A549 (cell line): ENCODE data around the gene VAV3. TPM values are rescaled to one million over a fixed set of nuclear protein-coding genes. Genes with fewer than 3 reads are reported as not detected.

Source experiments
- ATAC-seq, 2 experiments: fragments of 200-7000 bp in 1 of 2; fragments of >200 bp in 1 of 2; cut with Nextera tagmentation in 1 of 2; cut with Tn5 transposase in 1 of 2; 3 replicates each; pipeline versions ENCODE4 v1.8.0 to v1.9.1; 2018 to 2020; ENCODE audit warnings: mild to moderate bottlenecking in 1 of 2, moderate library complexity in 1 of 2
- CTCF ChIA-PET: fragments of 300-600 bp; sonication (Branson Sonifier 250); formaldehyde crosslinking; extraction: SDS; loops from one replicate; lab custom pipeline; 2021; ENCODE audit warnings: antibody characterized with exemption, inconsistent platforms; lab: Yijun Ruan, JAX
- POLR2A ChIA-PET: fragments of 350-600 bp; formaldehyde crosslinking; extraction: SDS; loops from one replicate; lab custom pipeline; 2021; ENCODE audit warnings: antibody characterized with exemption, inconsistent platforms; lab: Yijun Ruan, JAX
- DNase-seq, 2 experiments: peaks; one replicate each; pipeline versions ENCODE4 v3.0.0 to v3.0.0-alpha.2; 2011 to 2016; ENCODE audit warnings: low read depth in 1 of 2, low spot score in 1 of 2
- FAIRE-seq: peaks from 2 replicates; lab custom pipeline; 2011; peaks lifted over from hg19 to GRCh38; lab: Jason Lieb, UNC
- H3K27ac ChIP-seq, 2 experiments: fragments of >200 bp; sonication (Bioruptor Twin); formaldehyde crosslinking; 3 replicates each; pipeline ENCODE4 v1.5.1; 2016 to 2017
- H3K4me1 ChIP-seq: fragments of >200 bp; sonication (Bioruptor Twin); formaldehyde crosslinking; 3 replicates; pipeline ENCODE4 v1.6.1; 2016
- H3K4me2 ChIP-seq: fragments of >200 bp; sonication (Bioruptor Twin); formaldehyde crosslinking; 3 replicates; pipeline ENCODE4 v1.6.1; 2016
- H3K4me3 ChIP-seq: fragments of >200 bp; sonication (Bioruptor Twin); formaldehyde crosslinking; 3 replicates; pipeline ENCODE4 v1.5.1; 2016
- H3K9me3 ChIP-seq: fragments of >200 bp; sonication (Bioruptor Twin); formaldehyde crosslinking; 3 replicates; pipeline ENCODE4 v1.6.1; 2016
- ATOH8 ChIP-seq: fragments of 250-450 bp; sonication (Bioruptor Pico); IDR thresholded peaks from 2 replicates; pipeline ENCODE4 v1.5.0; 2020; ENCODE audit warnings: low read depth, mild to moderate bottlenecking, moderate library complexity
- BHLHE40 ChIP-seq: IDR thresholded peaks from 2 replicates; pipeline ENCODE4 v1.6.1; 2012; ENCODE audit warnings: low read depth, low read length, inconsistent platforms
- FOXS1 ChIP-seq: fragments of 250-450 bp; sonication (Bioruptor Pico); IDR thresholded peaks from 2 replicates; pipeline ENCODE4 v1.5.0; 2020; ENCODE audit warnings: mild to moderate bottlenecking, moderate library complexity
- GATA3 ChIP-seq: IDR thresholded peaks from 2 replicates; pipeline ENCODE4 v1.6.1; 2012; ENCODE audit warnings: borderline replicate concordance
- HOXA7 ChIP-seq: fragments of 250-450 bp; sonication (Bioruptor Pico); IDR thresholded peaks from 2 replicates; pipeline ENCODE4 v1.5.0; 2020; ENCODE audit warnings: mild to moderate bottlenecking, moderate library complexity
- JUN ChIP-seq, 2 experiments: fragments of >200 bp; sonication (Bioruptor Twin); formaldehyde crosslinking; IDR thresholded peaks; 2 replicates in 1 of 2; 3 replicates in 1 of 2; pipeline ENCODE4 v1.6.1; 2016 to 2017
- JUNB ChIP-seq: fragments of >200 bp; sonication (Bioruptor Twin); formaldehyde crosslinking; IDR thresholded peaks from 2 replicates; pipeline ENCODE4 v1.6.1; 2016
- KDM1A ChIP-seq: fragments of 200-600 bp; sonication (generic); IDR thresholded peaks from 2 replicates; pipeline ENCODE4 v1.6.1; 2016; ENCODE audit warnings: low read depth, mild to moderate bottlenecking
- KDM5A ChIP-seq: fragments of 200-600 bp; sonication (generic); IDR thresholded peaks from 2 replicates; pipeline ENCODE4 v1.6.1; 2016; ENCODE audit warnings: antibody characterized with exemption, mild to moderate bottlenecking
- MAFK ChIP-seq: fragments of 450-650 bp; IDR thresholded peaks from 2 replicates; pipeline ENCODE4 v1.6.1; 2014; ENCODE audit not compliant: partially characterized antibody
- MAZ ChIP-seq: fragments of 150-350 bp; IDR thresholded peaks from 2 replicates; pipeline ENCODE4 v1.6.1; 2014; ENCODE audit warnings: antibody characterized with exemption, low read depth, low read length, borderline replicate concordance
- NFE2L2 ChIP-seq: fragments of 150-350 bp; conservative IDR thresholded peaks from 2 replicates; pipeline ENCODE4 v1.6.1; 2014; ENCODE audit warnings: low read length
- NPAS2 ChIP-seq: fragments of 250-450 bp; sonication (Bioruptor Pico); IDR thresholded peaks from 2 replicates; pipeline ENCODE4 v1.8.0; 2022; ENCODE audit warnings: mild to moderate bottlenecking, moderate library complexity, borderline replicate concordance
- POLR2A ChIP-seq: IDR thresholded peaks from 2 replicates; pipeline ENCODE4 v1.6.1; 2012; ENCODE audit warnings: mild to moderate bottlenecking, low read length
- RNF2 ChIP-seq: fragments of 200-600 bp; sonication (generic); IDR thresholded peaks from 2 replicates; pipeline ENCODE4 v1.6.1; 2016; ENCODE audit warnings: low read depth, mild to moderate bottlenecking, antibody characterized with exemption, moderate library complexity, borderline replicate concordance
- TP53 ChIP-seq: fragments of 250-450 bp; sonication (Bioruptor Pico); IDR thresholded peaks from 2 replicates; pipeline ENCODE4 v1.5.0; 2021; ENCODE audit warnings: mild to moderate bottlenecking, moderate library complexity
- USF2 ChIP-seq: fragments of 450-650 bp; IDR thresholded peaks from 2 replicates; pipeline ENCODE4 v1.6.1; 2014; ENCODE audit warnings: antibody characterized with exemption
- ZC3H11A ChIP-seq: fragments of 450-650 bp; IDR thresholded peaks from 2 replicates; pipeline ENCODE4 v1.6.1; 2014; ENCODE audit warnings: antibody characterized with exemption, mild to moderate bottlenecking
- ZFP36 ChIP-seq: fragments of 450-650 bp; IDR thresholded peaks from 2 replicates; pipeline ENCODE4 v1.6.1; 2014; ENCODE audit warnings: borderline replicate concordance; ENCODE audit not compliant: partially characterized antibody
- ZSCAN20 ChIP-seq: fragments of 250-450 bp; sonication (Bioruptor Pico); IDR thresholded peaks from 2 replicates; pipeline ENCODE4 v1.8.0; 2022; ENCODE audit warnings: mild to moderate bottlenecking, moderate library complexity
- WGBS: methylation state at CpG from one replicate; pipeline ENCODE4 v1.1.6; 2017; ENCODE audit errors: missing lambda C conversion rate; 5-methylcytosine and 5-hydroxymethylcytosine counted together
- polyA plus RNA-seq, 4 experiments: library from polyadenylated mRNA; depleted of rRNA in 3 of 4; stranded (reverse); fragments of >200 nt; fragmentation: RNase III in 1 of 4; extraction: RNeasy Plus Mini Kit Qiagen cat#74134 plus additional on column Dnase treatment in 1 of 4; gene quantifications; 2 replicates in 3 of 4; 3 replicates in 1 of 4; pipeline ENCODE4 v1.2.3, GENCODE V29; 2011 to 2017
- TF ChIP-seq, protein P1 (sequence below): fragments of 150-350 bp; IDR thresholded peaks from 2 replicates; pipeline ENCODE4 v1.6.1; 2014; ENCODE audit warnings: low read depth, mild to moderate bottlenecking, low read length

VAV3 gene
- polyA plus RNA-seq, 2 of the 4 experiments (the other 2 are of a cell fraction), result 12.8 to 22.7 TPM

GRCh38 chr1:107681001-107681479 is 283.9 kb downstream of the VAV3 start:
- POLR2A ChIA-PET, result no interaction called here
- Histone ChIP-seq H3K4me2 (peak overlapping the region; percentile 51), H3K9me3 (no peaks in the 10 kb centered on the region), H3K27ac (peak overlapping the region; percentile 68 to 87), H3K4me3 (no peak overlapping the region), H3K4me1 (peaks cover 82% of the 10 kb centered on the region)
- DNase-seq (no peak), ATAC-seq (no peak), FAIRE-seq (no peak)
- no peak for TF ChIP-seq RNF2
- TF ChIP-seq ZC3H11A, result no peak
- no peak for TF ChIP-seq POLR2A
- CTCF ChIA-PET, result no interaction called here
- 30% methylated on average over 3 of the region's 3 CpGs for WGBS

DNA sequence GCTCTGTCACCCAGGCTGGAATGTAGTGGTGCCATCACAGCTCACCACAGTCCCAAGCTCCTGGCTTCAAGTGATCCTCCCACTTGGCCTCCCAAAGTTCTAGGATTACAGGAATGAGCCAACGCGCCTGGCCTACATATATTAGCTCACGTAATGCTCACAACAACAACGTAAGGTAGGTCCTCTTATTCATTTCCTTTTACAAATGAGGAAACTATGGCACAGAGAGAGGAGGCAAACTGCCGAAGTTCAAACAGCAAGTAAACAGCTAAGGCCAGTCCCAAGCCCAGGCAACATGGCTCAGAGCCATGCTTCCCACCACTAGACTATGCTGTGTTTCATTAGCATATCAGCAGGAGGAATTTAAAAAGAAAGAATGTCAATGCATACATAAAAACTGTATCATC is 284.4 kb downstream of the VAV3 start:
- ATAC-seq, result no peak; a peak in 1 of 6 replicates
- CTCF ChIA-PET, result no interaction called here
- WGBS, result 37% methylated on average over 5 of the region's 5 CpGs
- Histone ChIP-seq H3K9me3 (no peaks in the 10 kb centered on the region), H3K4me1 (peaks cover 80% of the 10 kb centered on the region), H3K4me3 (no peak overlapping the region), H3K27ac (peak overlapping the region; percentile 68 to 87), H3K4me2 (peak overlapping the region; percentile 51)
- FAIRE-seq, result no peak
- peak in 1 of 2 experiments; percentile 35 for DNase-seq
- POLR2A ChIA-PET, result no interaction called here
- no peak for TF ChIP-seq MAZ
- 0 out of 5 replicates have a peak, but pooled peaks of 1 of the 2 experiments have one; percentile 23 for TF ChIP-seq JUN (IDR thresholded peaks at IDR 0.05)

DNA sequence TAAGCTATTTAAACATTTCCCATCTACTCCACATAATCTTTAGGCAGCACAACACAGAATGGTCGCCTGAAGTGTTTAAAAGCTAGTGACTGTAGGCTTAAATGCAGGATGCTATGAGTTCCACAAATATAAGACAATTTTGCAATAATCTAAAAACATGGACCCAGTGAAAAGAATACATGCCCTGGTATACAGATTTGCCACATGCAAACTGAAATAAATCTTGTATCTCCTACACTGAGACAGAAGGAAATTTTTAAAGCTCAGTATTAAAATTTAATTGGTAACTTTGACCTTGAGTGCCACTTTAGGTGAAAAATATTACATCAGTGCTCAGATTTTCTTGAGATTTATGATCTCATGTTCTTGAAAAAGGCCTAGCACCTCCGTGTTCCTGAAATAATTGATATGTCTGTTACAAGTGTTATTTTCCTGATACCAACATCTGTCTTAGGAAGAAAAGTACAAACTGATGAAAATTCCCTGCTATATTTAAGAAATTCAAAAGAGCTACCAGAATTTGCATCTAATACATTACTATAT is 285.5 kb downstream of the VAV3 start:
- H3K4me1 ChIP-seq, result peaks cover 71% of the 10 kb centered on the region
- ATAC-seq (no peak), FAIRE-seq (no peak), DNase-seq (no peak)
- H3K4me3 ChIP-seq, result no peak overlapping the region
- H3K9me3 ChIP-seq, result no peaks in the 10 kb centered on the region
- POLR2A ChIA-PET, result no interaction called here
- peak overlapping the region; percentile 51 for H3K4me2 ChIP-seq
- H3K27ac ChIP-seq, result peak overlapping the region; percentile 4 to 87; a peak in 5 of 6 replicates
- CTCF ChIA-PET, result interaction anchor here (0.8 kb wide), 1 partner anchor 10 kb away, joined by 3 read pairs; no protein-coding TSS in a partner anchor
- WGBS, result 47% methylated on average over 2 of the region's 2 CpGs
- no peak for TF ChIP-seq NFE2L2
- TF ChIP-seq JUNB, result no peak
- TF ChIP-seq, protein P1, sequence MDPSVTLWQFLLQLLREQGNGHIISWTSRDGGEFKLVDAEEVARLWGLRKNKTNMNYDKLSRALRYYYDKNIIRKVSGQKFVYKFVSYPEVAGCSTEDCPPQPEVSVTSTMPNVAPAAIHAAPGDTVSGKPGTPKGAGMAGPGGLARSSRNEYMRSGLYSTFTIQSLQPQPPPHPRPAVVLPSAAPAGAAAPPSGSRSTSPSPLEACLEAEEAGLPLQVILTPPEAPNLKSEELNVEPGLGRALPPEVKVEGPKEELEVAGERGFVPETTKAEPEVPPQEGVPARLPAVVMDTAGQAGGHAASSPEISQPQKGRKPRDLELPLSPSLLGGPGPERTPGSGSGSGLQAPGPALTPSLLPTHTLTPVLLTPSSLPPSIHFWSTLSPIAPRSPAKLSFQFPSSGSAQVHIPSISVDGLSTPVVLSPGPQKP, result no peak
- TF ChIP-seq GATA3, result no peak
- TF ChIP-seq KDM5A, result no peak
- no peak for TF ChIP-seq ZFP36
- TF ChIP-seq BHLHE40, result no peak
- TF ChIP-seq TP53 (CRISPR knock-in tag), result no peak
- TF ChIP-seq ZSCAN20 (CRISPR knock-in tag), result no peak

DNA sequence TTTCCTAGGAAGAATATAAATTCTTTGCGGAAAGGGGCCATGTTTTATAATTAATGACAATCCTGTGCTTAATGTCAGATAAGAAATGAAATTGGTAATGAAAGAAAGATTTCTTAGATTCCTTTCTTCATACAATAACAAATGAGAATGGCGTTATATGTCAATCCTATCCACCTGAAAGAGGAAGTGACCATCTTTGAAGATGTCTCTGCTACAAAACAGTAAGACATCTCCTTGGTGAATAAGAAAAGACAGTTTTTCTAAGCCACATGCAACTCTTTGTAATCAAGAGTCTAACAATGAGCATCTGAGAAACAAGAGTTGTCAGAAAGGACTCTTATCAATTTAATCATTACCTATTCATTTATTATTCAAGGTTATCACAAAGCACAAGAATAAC is 286.0 kb downstream of the VAV3 start:
- FAIRE-seq (no peak), ATAC-seq (no peak), DNase-seq (no peak)
- peak overlapping the region; percentile 4 to 87; a peak in 4 of 6 replicates for H3K27ac ChIP-seq
- ChIA-PET CTCF (interaction anchor here (1.6 kb wide), 1 partner anchor 149 kb away, joined by 3 read pairs; no protein-coding TSS in a partner anchor), POLR2A (no interaction called here)
- no peaks in the 10 kb centered on the region for H3K9me3 ChIP-seq
- peak overlapping the region; percentile 51 for H3K4me2 ChIP-seq
- peaks cover 66% of the 10 kb centered on the region for H3K4me1 ChIP-seq
- 76% methylated on average over 2 of the region's 2 CpGs for whole genome bisulfite sequencing
- no peak overlapping the region for H3K4me3 ChIP-seq
- no peak for TF ChIP-seq ATOH8
- TF ChIP-seq HOXA7, result no peak
- TF ChIP-seq USF2, result no peak
- TF ChIP-seq FOXS1, result no peak
- no peak for TF ChIP-seq KDM1A
- no peak for TF ChIP-seq GATA3
- no peak for TF ChIP-seq JUN (IDR thresholded peaks at IDR 0.05)
- no peak for TF ChIP-seq ZFP36
- no peak for TF ChIP-seq MAFK
- no peak for TF ChIP-seq NPAS2
